GM12878 (cell line): ENCODE measurements around the gene VARS1. TPM values are rescaled to one million over a fixed set of nuclear protein-coding genes. Genes with fewer than 3 reads are reported as not detected.
A peak's percentile ranks its signal among the peaks of the same experiment; 100 is the strongest.

Source experiments
- ATAC-seq: fragments of 200-7000 bp; cut with Tn5 transposase; 3 replicates; pipeline ENCODE4 v1.9.1; 2020; ENCODE audit warnings: mild to moderate bottlenecking, moderate library complexity
- BruUV-seq: library from RNA; stranded (reverse); fragments of 400-500 nt; replicated peaks from 2 replicates; lab custom pipeline; 2021; lab: Mats Ljungman, UMichigan
- CTCF ChIA-PET: fragments of 300-600 bp; sonication (Branson Sonifier 250); formaldehyde crosslinking; extraction: SDS; loops from one replicate; lab custom pipeline; 2021; ENCODE audit warnings: inconsistent platforms; lab: Yijun Ruan, JAX
- POLR2A ChIA-PET: fragments of 350-600 bp; formaldehyde crosslinking; extraction: SDS; loops from one replicate; lab custom pipeline; 2021; ENCODE audit warnings: inconsistent platforms; lab: Charles Lee
- RAD21 ChIA-PET: fragments of 300-600 bp; sonication (Branson Sonifier 250); formaldehyde crosslinking; loops from one replicate; lab custom pipeline; 2023; ENCODE audit warnings: antibody characterized with exemption; ENCODE audit not compliant: unreplicated experiment; lab: Charles Lee
- SMC1A ChIA-PET: fragments of 300-600 bp; sonication (Branson Sonifier 250); formaldehyde crosslinking; loops from one replicate; lab custom pipeline; 2023; ENCODE audit not compliant: unreplicated experiment, uncharacterized antibody; lab: Charles Lee
- DNase-seq: peaks from one replicate; pipeline ENCODE4 v3.0.0-alpha.2; 2011; ENCODE audit warnings: low read depth, low spot score
- FAIRE-seq: peaks from 3 replicates; lab custom pipeline; 2011; peaks lifted over from hg19 to GRCh38; lab: Jason Lieb, UNC
- H2AFZ ChIP-seq: 2 replicates; pipeline ENCODE4 v1.6.0; 2011; ENCODE audit warnings: low read depth, low read length, control low read depth; ENCODE audit not compliant: control insufficient read depth
- H3K27ac ChIP-seq: 2 replicates; pipeline ENCODE4 v1.5.1; 2011; ENCODE audit warnings: control low read depth; ENCODE audit not compliant: control insufficient read depth, insufficient read depth
- H3K27me3 ChIP-seq, 2 experiments: replicated peaks in 1 of 2; 2 replicates each; pipeline versions ENCODE4 v1.6.0 to v1.6.1; 2011; ENCODE audit warnings: low read length in 1 of 2; ENCODE audit not compliant: control insufficient read depth in 2 of 2, insufficient read depth in 2 of 2
- H3K36me3 ChIP-seq, 2 experiments: 2 replicates each; pipeline ENCODE4 v1.5.1; 2011; ENCODE audit warnings: low read length in 1 of 2; ENCODE audit not compliant: control insufficient read depth in 2 of 2, insufficient read depth in 2 of 2
- H3K4me1 ChIP-seq: 2 replicates; pipeline ENCODE4 v1.6.1; 2011; ENCODE audit warnings: mild to moderate bottlenecking, low read length, moderate library complexity, mixed read lengths; ENCODE audit not compliant: control insufficient read depth, insufficient read depth
- H3K4me2 ChIP-seq: 2 replicates; pipeline ENCODE4 v1.6.0; 2011; ENCODE audit warnings: control low read depth; ENCODE audit not compliant: control insufficient read depth, insufficient read depth
- H3K4me3 ChIP-seq: fragments of 200-600 bp; sonication (generic); 2 replicates; pipeline ENCODE4 v1.5.1; 2016
- H3K79me2 ChIP-seq: 2 replicates; pipeline ENCODE4 v1.6.0; 2011; ENCODE audit warnings: low read length; ENCODE audit not compliant: control insufficient read depth, insufficient read depth
- H3K9ac ChIP-seq: 2 replicates; pipeline ENCODE4 v1.8.0; 2011; ENCODE audit warnings: low read length, control low read depth, mixed read lengths; ENCODE audit not compliant: control insufficient read depth, insufficient read depth
- H3K9me3 ChIP-seq: replicated peaks from 3 replicates; pipeline ENCODE4 v1.5.1; 2011; ENCODE audit warnings: mild to moderate bottlenecking, low read length; ENCODE audit not compliant: control insufficient read depth, insufficient read depth
- H4K20me1 ChIP-seq: 2 replicates; pipeline ENCODE4 v1.6.0; 2011; ENCODE audit not compliant: control insufficient read depth, insufficient read depth
- POLR2A ChIP-seq: IDR thresholded peaks from 2 replicates; pipeline ENCODE4 v1.6.1; 2011; ENCODE audit warnings: low read depth, mild to moderate bottlenecking, low read length
- WGBS: methylation state at CpG from one replicate; pipeline ENCODE4 v1.1.6; 2016; ENCODE audit warnings: low lambda C conversion rate; ENCODE audit not compliant: insufficient replicate concordance, insufficient coverage; ENCODE audit errors: missing lambda C conversion rate; 5-methylcytosine and 5-hydroxymethylcytosine counted together
- in situ Hi-C: fragments of 300-500 bp; cut with MboI; formaldehyde crosslinking; loops from 9 replicates; pipeline ENCODE4 v1.14.3; 2018; ENCODE audit warnings: mixed read lengths
- intact Hi-C: fragments of 100-400 bp; cut with micrococcal nuclease; formaldehyde crosslinking; loops from one replicate; pipeline ENCODE4 v1.14.2; 2022; ENCODE audit not compliant: unreplicated experiment
- polyA plus RNA-seq, 11 experiments: library from polyadenylated mRNA; depleted of rRNA in 4 of 11; unstranded in 6 of 11; stranded (reverse) in 5 of 11; fragments of >200 nt; fragmentation: Nextera tagmentation in 4 of 11; fragmentation: Illumina TruSeq in 1 of 11; extraction: Ambion mirVana in 4 of 11; extraction: Trizol in 1 of 11; gene quantifications; 1 replicate in 1 of 11; 2 replicates in 10 of 11; pipeline versions ENCODE4 v1.2.1 to v1.2.3, GENCODE V29; 2011 to 2016; ENCODE audit warnings: inconsistent platforms in 2 of 11, missing spikeins in 2 of 11, low read depth in 1 of 11
- total RNA-seq, 4 experiments: library from RNA; depleted of rRNA in 3 of 4; stranded (reverse); fragments of >200 nt in 3 of 4; fragmentation: Illumina TruSeq in 1 of 4; extraction: Trizol in 1 of 4; gene quantifications; 2 replicates each; pipeline versions ENCODE4 v1.2.1 to v1.2.3, GENCODE V29; 2013 to 2021
- TF ChIP-seq, protein P1 (sequence below): fragments of 450-650 bp; IDR thresholded peaks from 2 replicates; pipeline ENCODE4 v1.6.1; 2017; ENCODE audit warnings: mild to moderate bottlenecking, moderate library complexity

VARS1 gene
- total and polyA plus RNA-seq, 10 of the 15 experiments (the other 5 are each of a cell fraction or from before 2014, with no cell fraction given): 1.2 to 243 (median 80.7) TPM

GRCh38 chr6:31779908-31780307 is 15.6 kb downstream of the VARS1 start:
- H3K4me2 ChIP-seq: no peak overlapping the region
- intact Hi-C loops (loop anchor here (10.0 kb wide), 1 partner anchor 45 kb away; the partner anchor contains the start of gene HSPA1B), in situ Hi-C loops (no loop called here)
- no peak overlapping the region for H3K4me3 ChIP-seq
- H3K27ac ChIP-seq: no peak overlapping the region
- FAIRE-seq (no peak), ATAC-seq (no peak), DNase-seq (no peak)
- BruUV-seq: no TSS peak
- TF ChIP-seq POLR2A: peak; percentile 15; the same call in 1 of the 2 replicates
- TF ChIP-seq, protein P1, sequence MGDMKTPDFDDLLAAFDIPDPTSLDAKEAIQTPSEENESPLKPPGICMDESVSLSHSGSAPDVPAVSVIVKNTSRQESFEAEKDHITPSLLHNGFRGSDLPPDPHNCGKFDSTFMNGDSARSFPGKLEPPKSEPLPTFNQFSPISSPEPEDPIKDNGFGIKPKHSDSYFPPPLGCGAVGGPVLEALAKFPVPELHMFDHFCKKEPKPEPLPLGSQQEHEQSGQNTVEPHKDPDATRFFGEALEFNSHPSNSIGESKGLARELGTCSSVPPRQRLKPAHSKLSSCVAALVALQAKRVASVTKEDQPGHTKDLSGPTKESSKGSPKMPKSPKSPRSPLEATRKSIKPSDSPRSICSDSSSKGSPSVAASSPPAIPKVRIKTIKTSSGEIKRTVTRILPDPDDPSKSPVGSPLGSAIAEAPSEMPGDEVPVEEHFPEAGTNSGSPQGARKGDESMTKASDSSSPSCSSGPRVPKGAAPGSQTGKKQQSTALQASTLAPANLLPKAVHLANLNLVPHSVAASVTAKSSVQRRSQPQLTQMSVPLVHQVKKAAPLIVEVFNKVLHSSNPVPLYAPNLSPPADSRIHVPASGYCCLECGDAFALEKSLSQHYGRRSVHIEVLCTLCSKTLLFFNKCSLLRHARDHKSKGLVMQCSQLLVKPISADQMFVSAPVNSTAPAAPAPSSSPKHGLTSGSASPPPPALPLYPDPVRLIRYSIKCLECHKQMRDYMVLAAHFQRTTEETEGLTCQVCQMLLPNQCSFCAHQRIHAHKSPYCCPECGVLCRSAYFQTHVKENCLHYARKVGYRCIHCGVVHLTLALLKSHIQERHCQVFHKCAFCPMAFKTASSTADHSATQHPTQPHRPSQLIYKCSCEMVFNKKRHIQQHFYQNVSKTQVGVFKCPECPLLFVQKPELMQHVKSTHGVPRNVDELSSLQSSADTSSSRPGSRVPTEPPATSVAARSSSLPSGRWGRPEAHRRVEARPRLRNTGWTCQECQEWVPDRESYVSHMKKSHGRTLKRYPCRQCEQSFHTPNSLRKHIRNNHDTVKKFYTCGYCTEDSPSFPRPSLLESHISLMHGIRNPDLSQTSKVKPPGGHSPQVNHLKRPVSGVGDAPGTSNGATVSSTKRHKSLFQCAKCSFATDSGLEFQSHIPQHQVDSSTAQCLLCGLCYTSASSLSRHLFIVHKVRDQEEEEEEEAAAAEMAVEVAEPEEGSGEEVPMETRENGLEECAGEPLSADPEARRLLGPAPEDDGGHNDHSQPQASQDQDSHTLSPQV: no peak
- POLR2A ChIA-PET: interaction anchor here (1.3 to 3.2 kb wide), 2 partner anchors 10 to 34 kb away, joined by 3 to 12 read pairs; partner anchors contain the start of genes HSPA1A and HSPA1L
- H3K79me2 ChIP-seq: no peaks in the 10 kb centered on the region
- H3K4me1 ChIP-seq: peaks cover 18% of the 10 kb centered on the region
- peaks cover 5 to 45% of the 10 kb centered on the region in 2 experiments; a peak in 3 of 4 replicates for H3K36me3 ChIP-seq
- H4K20me1 ChIP-seq: no peaks in the 10 kb centered on the region
- H2AFZ ChIP-seq: no peak overlapping the region
- H3K9ac ChIP-seq: no peak overlapping the region
- SMC1A ChIA-PET: interaction anchor here (1.1 to 1.4 kb wide), 2 partner anchors 26 to 42 kb away, joined by 4 read pairs; no protein-coding TSS in a partner anchor
- no peaks in the 10 kb centered on the region for H3K9me3 ChIP-seq
- RAD21 ChIA-PET: interaction anchor here (1.3 kb wide), 1 partner anchor 83 kb away, joined by 3 read pairs; the partner anchor contains the start of gene NEU1
- WGBS: 96% methylated on average over 10 of the region's 10 CpGs
- no peaks in the 10 kb centered on the region for H3K27me3 ChIP-seq
- CTCF ChIA-PET: interaction anchor here (1.0 to 4.1 kb wide), 2 partner anchors 11 to 15 kb away, joined by 3 to 12 read pairs; partner anchors contain the start of gene VARS1
